IMR-90 (cell line): ENCODE results near the gene LONP2. TPM values are rescaled to one million over a fixed set of nuclear protein-coding genes. Genes with fewer than 3 reads are reported as not detected.
"Not testable (repeated sequence)": the region's sequence is repeated elsewhere in the genome, so short reads cannot be mapped to it uniquely, and the experiment has no call there.

Experiments used
- ATAC-seq: fragments of 200-7000 bp; cut with Tn5 transposase; 2 replicates; pipeline ENCODE4 v1.9.1; 2020; ENCODE audit warnings: low read depth, mild to moderate bottlenecking, moderate library complexity
- BruUV-seq: library from RNA; stranded (reverse); fragments of 400-500 nt; replicated peaks from 2 replicates; lab custom pipeline; 2021; lab: Mats Ljungman, UMichigan
- CTCF ChIA-PET: fragments of 300-600 bp; formaldehyde crosslinking; extraction: SDS; loops from one replicate; lab custom pipeline; 2021; ENCODE audit warnings: antibody characterized with exemption; lab: Yijun Ruan, JAX
- POLR2A ChIA-PET: fragments of 300-600 bp; sonication (Branson Sonifier 250); formaldehyde crosslinking; loops from one replicate; lab custom pipeline; 2022; ENCODE audit warnings: antibody characterized with exemption; ENCODE audit not compliant: unreplicated experiment; lab: Charles Lee
- DNase-seq: peaks from one replicate; pipeline ENCODE4 v3.0.0; 2013
- H2AFZ ChIP-seq: replicated peaks from 2 replicates; pipeline ENCODE3; 2013; ENCODE audit warnings: low read length, mild to moderate bottlenecking; ENCODE audit not compliant: poor library complexity
- H2AK5ac ChIP-seq: 2 replicates; pipeline ENCODE4 v1.6.1; 2013; ENCODE audit warnings: low read depth, low read length, inconsistent platforms
- H2AK9ac ChIP-seq: replicated peaks from 2 replicates; pipeline ENCODE3; 2013; ENCODE audit warnings: mild to moderate bottlenecking, low read depth, low read length, moderate library complexity; ENCODE audit not compliant: poor library complexity
- H2BK120ac ChIP-seq: 2 replicates; pipeline ENCODE4 v1.6.1; 2013; ENCODE audit warnings: low read depth, low read length, inconsistent platforms
- H2BK15ac ChIP-seq: 3 replicates; pipeline ENCODE4 v1.6.1; 2013; ENCODE audit warnings: low read depth, low read length, inconsistent platforms
- H2BK20ac ChIP-seq: 2 replicates; pipeline ENCODE4 v1.6.1; 2013; ENCODE audit warnings: low read depth, mild to moderate bottlenecking, inconsistent platforms, low read length, moderate library complexity
- H2BK5ac ChIP-seq: 2 replicates; pipeline ENCODE4 v1.6.1; 2013; ENCODE audit warnings: mild to moderate bottlenecking, low read depth, low read length, inconsistent platforms; ENCODE audit not compliant: poor library complexity, severe bottlenecking
- H3K14ac ChIP-seq: replicated peaks from 2 replicates; pipeline ENCODE4 v1.6.1; 2013; ENCODE audit warnings: low read depth, low read length, inconsistent platforms
- H3K18ac ChIP-seq: 2 replicates; pipeline ENCODE4 v1.6.1; 2013; ENCODE audit warnings: low read depth, low read length, control low read depth
- H3K23ac ChIP-seq: 2 replicates; pipeline ENCODE4 v1.6.1; 2013; ENCODE audit warnings: low read depth, low read length, inconsistent platforms
- H3K27ac ChIP-seq: 2 replicates; pipeline ENCODE4 v1.5.1; 2013; ENCODE audit warnings: mild to moderate bottlenecking, control low read depth, low read length; ENCODE audit not compliant: insufficient read depth
- H3K27me3 ChIP-seq: 2 replicates; pipeline ENCODE4 v1.6.1; 2013; ENCODE audit warnings: low read length; ENCODE audit not compliant: control insufficient read depth, insufficient read depth
- H3K36me3 ChIP-seq: 2 replicates; pipeline ENCODE4 v1.6.1; 2013; ENCODE audit warnings: low read length, mixed read lengths; ENCODE audit not compliant: control insufficient read depth, insufficient read depth
- H3K4ac ChIP-seq: 2 replicates; pipeline ENCODE4 v1.6.1; 2013; ENCODE audit warnings: low read depth, low read length, inconsistent platforms
- H3K4me1 ChIP-seq: 2 replicates; pipeline ENCODE4 v1.6.1; 2013; ENCODE audit warnings: low read length, mixed read lengths; ENCODE audit not compliant: control insufficient read depth, insufficient read depth
- H3K4me2 ChIP-seq: 2 replicates; pipeline ENCODE4 v1.6.1; 2013; ENCODE audit warnings: low read depth, mild to moderate bottlenecking, control low read depth, low read length, moderate library complexity
- H3K4me3 ChIP-seq: 2 replicates; pipeline ENCODE4 v1.5.1; 2013; ENCODE audit warnings: low read depth, mild to moderate bottlenecking, control low read depth, low read length, moderate library complexity; ENCODE audit not compliant: insufficient read depth
- H3K56ac ChIP-seq: 2 replicates; pipeline ENCODE4 v1.6.1; 2013; ENCODE audit warnings: low read length, inconsistent platforms; ENCODE audit not compliant: insufficient read depth; ENCODE audit errors: extremely low read depth
- H3K79me1 ChIP-seq, 2 experiments: 2 replicates each; pipeline ENCODE4 v1.6.1; 2013; ENCODE audit warnings: low read length in 2 of 2, inconsistent platforms in 1 of 2, low read depth in 1 of 2
- H3K9ac ChIP-seq: 2 replicates; pipeline ENCODE4 v1.6.1; 2013; ENCODE audit warnings: low read depth, low read length, control low read depth
- H3K9me1 ChIP-seq: 2 replicates; pipeline ENCODE4 v1.6.1; 2013; ENCODE audit warnings: low read length, inconsistent platforms; ENCODE audit not compliant: insufficient read depth
- H3K9me3 ChIP-seq: 2 replicates; pipeline ENCODE4 v1.6.1; 2013; ENCODE audit warnings: low read length; ENCODE audit not compliant: control insufficient read depth, insufficient read depth
- H4K20me1 ChIP-seq: 2 replicates; pipeline ENCODE4 v1.6.1; 2013; ENCODE audit warnings: low read length, inconsistent platforms; ENCODE audit not compliant: insufficient read depth
- H4K5ac ChIP-seq: 2 replicates; pipeline ENCODE4 v1.6.1; 2013; ENCODE audit warnings: mild to moderate bottlenecking, low read depth, low read length, control low read depth
- H4K8ac ChIP-seq, 2 experiments: 2 replicates each; pipeline ENCODE4 v1.6.1; 2013; ENCODE audit warnings: low read depth in 2 of 2, low read length in 2 of 2, control low read depth in 1 of 2, inconsistent platforms in 1 of 2
- H4K91ac ChIP-seq: 2 replicates; pipeline ENCODE4 v1.6.1; 2013; ENCODE audit warnings: low read depth, low read length, inconsistent platforms; ENCODE audit not compliant: insufficient read depth
- WGBS, 2 experiments: methylation state at CpG; one replicate each; pipeline versions ENCODE4 v1.1.5 to v1.1.7; 2013; ENCODE audit warnings: missing lambda C conversion rate in 2 of 2; ENCODE audit not compliant: insufficient read length in 1 of 2; ENCODE audit errors: extremely low coverage in 2 of 2; 5-methylcytosine and 5-hydroxymethylcytosine counted together
- dilution Hi-C: fragments of 300-500 bp; cut with HindIII; formaldehyde crosslinking; loops from one replicate; pipeline ENCODE4 v1.14.3; 2018; ENCODE audit warnings: low sequenced_read_pairs; ENCODE audit not compliant: unreplicated experiment
- in situ Hi-C: fragments of 300-500 bp; cut with MboI; formaldehyde crosslinking; loops from 3 replicates; pipeline ENCODE4 v1.14.3; 2019; ENCODE audit warnings: low sequenced_read_pairs, inconsistent platforms, mixed read lengths
- intact Hi-C: fragments of 100-400 bp; cut with micrococcal nuclease; formaldehyde crosslinking; loops from 2 replicates; pipeline ENCODE4 v1.10.0; 2022
- polyA plus RNA-seq, 3 experiments: library from polyadenylated mRNA; depleted of rRNA; stranded (reverse); fragments of >200 nt; gene quantifications; 2 replicates each; pipeline ENCODE4 v1.2.3, GENCODE V29; 2012; ENCODE audit warnings: low replicate concordance in 1 of 3
- total RNA-seq: library from RNA; depleted of rRNA; stranded (reverse); fragments of >200 nt; gene quantifications from 2 replicates; pipeline ENCODE4 v1.2.3, GENCODE V29; 2012

The LONP2 gene
- total and polyA plus RNA-seq, 2 of the 4 experiments (the other 2 are of a cell fraction): 31.5 to 90.9 TPM

DNA sequence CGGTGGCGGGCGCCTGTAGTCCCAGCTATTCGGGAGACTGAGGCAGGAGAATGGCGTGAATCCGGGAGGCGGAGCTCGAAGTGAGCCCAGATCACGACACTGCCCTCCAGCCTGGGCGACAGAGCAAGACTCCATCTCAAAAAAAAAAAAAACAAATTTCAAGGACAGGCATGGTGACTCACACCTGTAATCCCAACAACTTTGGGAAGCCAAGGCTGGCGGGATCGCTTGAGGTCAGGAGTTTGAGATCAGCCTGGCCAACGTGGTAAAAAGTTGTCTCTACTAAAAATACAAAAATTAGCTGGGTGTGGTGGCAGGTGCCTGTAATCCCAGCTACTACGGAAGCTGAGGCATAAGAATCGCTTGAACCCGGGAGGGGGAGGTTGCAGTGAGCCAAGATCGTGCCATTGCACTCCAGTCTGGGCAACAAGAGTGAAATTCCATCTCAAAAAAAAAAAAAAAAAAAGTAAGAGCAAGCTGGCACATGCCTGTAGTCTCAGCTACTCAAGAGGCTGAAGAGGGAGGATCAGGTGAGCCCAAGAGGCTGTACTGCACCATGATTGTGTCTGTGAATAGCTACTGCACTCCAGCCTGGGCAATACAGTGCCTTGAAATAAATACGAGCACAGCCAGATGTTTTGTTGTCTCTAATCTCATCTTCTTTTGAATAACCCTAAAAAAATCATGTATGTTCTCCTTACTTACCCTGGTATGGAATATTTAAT is 126.7 kb downstream of the LONP2 start:
- POLR2A ChIA-PET, H3K23ac ChIP-seq, H4K8ac ChIP-seq, H3K9ac ChIP-seq, H2BK5ac ChIP-seq, H3K14ac ChIP-seq, H3K18ac ChIP-seq, H2BK120ac ChIP-seq, H4K91ac ChIP-seq, H2AK5ac ChIP-seq, H3K4me3 ChIP-seq, DNase-seq, H2AK9ac ChIP-seq, H2AFZ ChIP-seq, H4K5ac ChIP-seq, H2BK15ac ChIP-seq, in situ Hi-C loops, H3K9me3 ChIP-seq, H3K4ac ChIP-seq, dilution Hi-C loops, H2BK20ac ChIP-seq, H3K36me3 ChIP-seq, H3K27ac ChIP-seq, H3K4me2 ChIP-seq, intact Hi-C loops, H3K56ac ChIP-seq, BruUV-seq, H3K27me3 ChIP-seq, ATAC-seq: not testable (repeated sequence)
- Histone ChIP-seq H4K20me1 (peaks cover 65% of the 10 kb centered on the region), H3K4me1 (peaks cover 20% of the 10 kb centered on the region), H3K79me1 (peaks cover 14 to 70% of the 10 kb centered on the region in 2 experiments; a peak in 3 of 4 replicates), H3K9me1 (peaks cover 15% of the 10 kb centered on the region)
- CTCF ChIA-PET: interaction anchor here (0.6 to 0.9 kb wide), 2 partner anchors 17 to 755 kb away, joined by 3 to 11 read pairs; no protein-coding TSS in a partner anchor
- 100% methylated on average over 3 of the region's 18 CpGs; no CpG with 5 or more reads in 1 of the 2 experiments for WGBS, 2 experiments
